Fibroblast of lung (primary cell): ENCODE measurements around the gene FOXD3.
"Not testable (repeated sequence)": the region's sequence is repeated elsewhere in the genome, so short reads cannot be mapped to it uniquely, and the experiment has no call there.

Experiments
- CTCF ChIP-seq, 2 donors: IDR thresholded peaks in 1 of 2; conservative IDR thresholded peaks in 1 of 2; 1 replicate in 1 of 2; 2 replicates in 1 of 2; pipeline ENCODE4 v1.5.1; 2011 to 2012; ENCODE audit warnings: low read length in 2 of 2, control low read depth in 1 of 2, inconsistent platforms in 1 of 2, low read depth in 1 of 2, mild to moderate bottlenecking in 1 of 2
- EZH2 ChIP-seq: IDR thresholded peaks from 2 replicates; pipeline ENCODE4 v1.5.1; 2012; ENCODE audit warnings: low read length, control low read depth, mild to moderate bottlenecking; ENCODE audit errors: missing control alignments

- TF ChIP-seq CTCF (conservative IDR thresholded peaks at IDR 0.05 in 1 of 2, IDR thresholded peaks at IDR 0.05 in 1 of 2; ENCODE audit: low read depth in 1 of 2, low read length in 2 of 2); EZH2: not testable (repeated sequence)
Observed at GRCh38 chr1:63356234-63356633, 33.9 kb downstream of the FOXD3 start.
